Activated T-cell treated with anti-CD3 and anti-CD28 coated beads, Interleukin-2, amount 50 U/mL, for 24 hours (primary cell): Measurements from ENCODE around the gene TNS2.

Source experiments
- DNase-seq: peaks from one replicate; pipeline ENCODE4 v3.0.0-alpha.2; 2020
- H3K27ac Mint-ChIP-seq: 2 replicates; pipeline ENCODE4 v1.8.0; 2020; ENCODE audit warnings: mild to moderate bottlenecking, mixed read lengths
- H3K27me3 Mint-ChIP-seq: 2 replicates; pipeline ENCODE4 v1.8.0; 2020; ENCODE audit warnings: mixed read lengths
- H3K36me3 Mint-ChIP-seq: 2 replicates; pipeline ENCODE4 v1.8.0; 2020; ENCODE audit warnings: low read depth, mixed read lengths
- H3K4me1 Mint-ChIP-seq: 2 replicates; pipeline ENCODE4 v1.8.0; 2020; ENCODE audit warnings: low read depth, mixed read lengths
- H3K4me3 Mint-ChIP-seq: 2 replicates; pipeline ENCODE4 v1.8.0; 2020; ENCODE audit warnings: mild to moderate bottlenecking, moderate library complexity, mixed read lengths
- H3K9me3 Mint-ChIP-seq: 2 replicates; pipeline ENCODE4 v1.8.0; 2020; ENCODE audit warnings: mixed read lengths

TNS2 gene

DNA sequence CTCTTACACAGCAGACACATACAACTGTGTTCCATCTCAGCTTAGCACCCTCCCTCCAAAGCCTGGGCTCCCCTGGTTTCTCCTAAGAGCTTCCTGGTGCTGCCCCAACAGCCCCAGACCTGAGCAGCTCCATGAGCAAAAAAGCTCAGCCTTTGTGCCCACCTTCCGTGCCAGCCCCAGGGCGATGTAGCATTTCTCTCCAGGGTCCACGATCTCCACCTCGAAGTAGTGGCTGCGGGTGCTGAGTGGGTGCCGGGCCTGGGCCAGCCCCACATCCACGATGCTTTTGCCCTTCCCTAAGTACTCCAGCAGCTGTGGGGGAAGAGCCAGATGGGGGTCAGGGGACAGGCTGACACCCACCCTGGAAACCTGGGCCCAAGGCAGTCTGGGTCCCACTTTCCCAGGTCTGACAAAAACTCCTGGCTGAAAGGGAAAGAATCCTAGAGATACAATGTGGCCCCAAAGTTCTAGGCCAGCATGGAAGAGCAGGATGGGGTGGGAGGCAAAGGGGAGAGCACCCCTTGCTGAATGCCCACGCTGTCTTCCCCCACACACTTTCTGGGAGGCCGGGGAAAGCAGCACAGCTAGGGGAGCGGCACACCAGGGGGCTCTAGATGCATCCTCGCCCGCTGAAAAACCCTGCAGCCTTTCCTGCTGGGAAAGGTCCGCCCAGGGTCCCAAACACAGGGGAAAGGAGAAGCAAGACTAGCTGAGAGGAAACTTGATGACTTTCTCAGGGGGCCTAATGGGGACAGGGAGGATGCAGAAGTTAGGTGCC lies 18.3 kb downstream of the TNS2 start:
- Mint-ChIP-seq H3K36me3 (peaks cover 87% of the 10 kb centered on the region), H3K9me3 (no peaks in the 10 kb centered on the region), H3K4me3 (no peak overlapping the region), H3K27me3 (no peaks in the 10 kb centered on the region), H3K4me1 (peaks cover 19% of the 10 kb centered on the region), H3K27ac (peak overlapping the region; percentile 79)
- peak; percentile 17 for DNase-seq

DNA sequence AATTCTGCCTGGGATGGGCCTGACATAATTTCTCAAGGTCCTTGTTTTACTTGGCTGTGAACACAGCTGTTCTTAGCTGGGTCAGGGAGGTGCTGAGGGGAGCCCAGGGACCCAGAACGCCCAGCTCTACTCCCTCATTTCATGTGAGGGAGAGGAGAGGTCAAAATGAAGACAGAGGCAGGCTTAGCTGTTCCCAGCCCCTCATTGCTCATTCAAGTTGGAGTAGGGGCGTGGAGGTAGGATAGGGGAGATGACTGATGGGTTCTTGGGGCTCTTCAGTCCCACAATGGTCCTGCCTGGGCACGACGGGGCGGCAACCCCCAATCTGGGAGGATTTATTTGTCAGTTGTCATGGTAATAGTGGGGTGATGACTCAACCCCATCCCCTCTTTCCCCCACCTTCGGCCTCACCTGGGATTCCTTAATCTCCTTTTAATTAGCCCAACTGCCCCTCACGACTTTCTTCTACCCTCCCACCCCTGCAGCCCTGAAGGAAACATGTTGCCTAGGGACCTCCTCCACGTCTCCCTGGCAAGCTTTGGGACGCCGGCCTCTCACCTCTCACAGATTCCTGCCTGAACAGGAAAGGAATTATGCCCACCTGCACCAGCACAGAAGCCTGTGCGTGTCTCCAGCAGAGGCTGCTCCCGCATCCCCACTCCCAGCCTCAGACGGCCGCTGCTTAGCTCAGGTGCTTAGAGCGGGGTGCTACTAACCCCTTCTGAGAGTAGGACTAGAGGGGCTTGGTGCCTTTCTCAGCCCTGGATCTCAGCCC lies 19.1 kb downstream of the TNS2 start:
- peaks cover 86% of the 10 kb centered on the region for H3K36me3 Mint-ChIP-seq
- no peaks in the 10 kb centered on the region for H3K9me3 Mint-ChIP-seq
- H3K27ac Mint-ChIP-seq, result peak overlapping the region; percentile 79
- H3K27me3 Mint-ChIP-seq, result no peaks in the 10 kb centered on the region
- H3K4me1 Mint-ChIP-seq, result peaks cover 21% of the 10 kb centered on the region
- DNase-seq, result peak; percentile 12
- H3K4me3 Mint-ChIP-seq, result no peak overlapping the region

DNA sequence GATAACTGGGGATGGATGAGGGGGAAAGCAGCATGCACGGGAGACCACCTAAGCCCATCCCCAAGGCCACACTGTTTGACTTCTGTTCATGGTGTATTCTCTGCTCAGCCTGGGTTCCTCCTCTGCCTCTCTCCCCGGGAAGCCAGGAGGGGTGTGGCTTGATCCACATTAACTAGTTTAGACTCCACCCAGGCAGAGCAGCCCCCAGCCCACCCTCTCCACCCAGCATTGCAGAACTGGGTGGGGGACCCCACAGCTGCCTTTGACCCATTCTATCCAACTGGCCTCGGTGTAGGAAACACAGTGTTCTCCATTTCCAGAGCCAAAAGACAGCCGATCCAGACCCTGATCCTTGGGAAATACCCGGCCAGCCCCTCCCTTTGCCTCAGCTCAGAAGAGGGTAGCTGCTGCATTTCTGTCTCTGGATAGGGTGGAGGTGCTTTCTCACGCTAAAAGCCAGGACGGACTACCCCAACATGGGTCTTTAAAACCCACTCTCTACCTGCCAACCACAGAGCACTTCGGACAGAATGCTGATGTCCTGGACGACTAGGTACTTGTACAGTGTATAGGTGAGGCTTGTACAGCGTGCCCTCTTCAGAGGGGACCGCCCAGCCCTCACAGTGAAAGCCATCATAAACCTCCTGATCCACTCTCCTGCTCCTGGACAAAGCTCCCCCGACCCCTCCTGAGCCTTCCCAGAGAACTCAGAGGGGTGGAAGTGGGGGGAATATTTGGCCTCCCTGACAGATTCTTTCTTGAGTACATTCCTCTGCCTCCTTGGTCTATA lies 20.0 kb downstream of the TNS2 start:
- no peak overlapping the region for H3K4me3 Mint-ChIP-seq
- H3K9me3 Mint-ChIP-seq, result no peaks in the 10 kb centered on the region
- peaks cover 88% of the 10 kb centered on the region for H3K36me3 Mint-ChIP-seq

DNA sequence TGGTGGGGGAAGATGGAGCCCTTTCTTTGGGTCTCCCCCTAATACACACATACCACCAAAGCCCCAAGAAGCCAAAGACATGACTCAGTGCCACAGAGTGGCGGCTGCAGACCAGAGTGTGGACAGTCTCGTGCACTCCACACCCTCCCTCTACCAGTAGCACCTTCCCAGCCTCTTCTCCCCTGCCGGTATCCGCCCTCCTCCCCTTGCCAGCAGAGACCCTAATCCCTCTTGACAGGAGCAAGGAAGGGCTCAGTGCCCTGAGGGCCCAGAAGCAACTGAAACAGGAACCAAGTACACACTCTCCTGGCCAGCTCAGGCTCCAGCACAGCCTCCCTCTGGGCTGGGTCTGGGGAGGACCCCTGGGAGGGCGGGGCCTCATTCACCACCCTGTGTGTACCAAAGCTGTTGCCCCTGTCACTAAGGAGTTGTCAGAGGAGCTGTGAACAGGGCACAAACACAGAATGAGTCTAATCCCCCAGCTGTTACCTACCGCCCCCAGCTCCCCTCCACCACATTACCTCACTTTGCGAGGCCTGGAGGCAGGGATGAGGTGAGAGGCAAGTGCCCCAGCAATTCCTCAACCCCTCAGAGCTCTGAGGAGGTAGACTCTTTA lies 21.1 kb downstream of the TNS2 start:
- peak overlapping the region; percentile 47 for H3K27ac Mint-ChIP-seq
- no peaks in the 10 kb centered on the region for H3K27me3 Mint-ChIP-seq
- peaks cover 20% of the 10 kb centered on the region for H3K4me1 Mint-ChIP-seq
- peak; percentile 25 for DNase-seq
- H3K4me3 Mint-ChIP-seq, result no peak overlapping the region
- no peaks in the 10 kb centered on the region for H3K9me3 Mint-ChIP-seq
- peaks cover 88% of the 10 kb centered on the region for H3K36me3 Mint-ChIP-seq

More for the DNA sequence above, 20.0 kb downstream of the TNS2 start:
- no peak for DNase-seq
- no peaks in the 10 kb centered on the region for H3K27me3 Mint-ChIP-seq
- peak overlapping the region; percentile 62 for H3K27ac Mint-ChIP-seq
- peaks cover 22% of the 10 kb centered on the region for H3K4me1 Mint-ChIP-seq

DNA sequence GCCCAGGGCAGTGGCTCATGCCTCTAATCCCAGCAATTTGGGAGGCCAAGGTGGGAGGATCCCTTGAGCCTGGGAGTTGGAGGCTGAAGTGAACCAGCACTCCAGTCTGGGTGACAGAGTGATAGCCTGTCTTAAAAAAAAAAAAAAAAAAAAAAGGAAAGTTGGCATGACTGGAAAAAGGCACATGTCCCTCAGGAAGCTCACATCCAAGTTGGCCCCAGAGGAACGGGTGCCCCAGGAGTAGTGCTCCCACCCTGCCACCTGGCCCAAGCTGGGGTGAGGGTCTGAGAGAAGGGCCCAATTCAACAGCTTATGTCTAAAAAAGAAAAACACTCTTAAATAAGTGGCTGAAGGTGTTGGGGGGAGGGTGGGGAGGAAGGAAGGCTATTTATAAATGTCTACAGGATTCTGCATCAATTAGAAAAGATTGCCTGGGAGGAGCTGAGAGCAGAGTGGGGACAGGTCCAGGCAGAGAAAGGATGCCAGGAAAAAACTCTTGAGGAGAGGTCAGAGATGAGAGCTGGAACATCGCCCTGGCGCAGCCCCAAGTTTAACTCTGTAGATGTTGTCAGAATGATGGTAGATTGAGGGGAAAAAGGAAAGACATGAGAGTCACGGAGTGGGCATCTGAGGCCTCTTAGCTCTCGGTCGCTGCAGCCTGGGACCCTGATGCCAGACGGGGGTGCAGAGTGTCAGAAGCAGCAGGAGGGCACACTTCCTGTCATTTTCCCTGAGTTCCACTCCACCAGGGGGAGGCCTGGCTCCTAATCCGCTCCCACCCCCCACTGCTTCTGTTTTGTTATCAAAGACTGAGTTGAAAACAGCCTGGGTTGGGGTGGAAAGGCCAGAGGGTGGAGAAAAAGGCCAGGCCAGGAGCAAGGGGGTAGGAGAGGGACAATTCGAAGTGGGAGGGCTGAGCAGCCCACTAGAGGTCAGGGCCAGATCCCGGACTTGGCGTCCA lies 22.0 kb downstream of the TNS2 start:
- H3K9me3 Mint-ChIP-seq, result no peaks in the 10 kb centered on the region
- no peak overlapping the region for H3K4me3 Mint-ChIP-seq
- H3K4me1 Mint-ChIP-seq, result peaks cover 21% of the 10 kb centered on the region
- no peaks in the 10 kb centered on the region for H3K27me3 Mint-ChIP-seq
- peaks cover 90% of the 10 kb centered on the region for H3K36me3 Mint-ChIP-seq
- DNase-seq, result no peak
- H3K27ac Mint-ChIP-seq, result peak overlapping the region; percentile 85

DNA sequence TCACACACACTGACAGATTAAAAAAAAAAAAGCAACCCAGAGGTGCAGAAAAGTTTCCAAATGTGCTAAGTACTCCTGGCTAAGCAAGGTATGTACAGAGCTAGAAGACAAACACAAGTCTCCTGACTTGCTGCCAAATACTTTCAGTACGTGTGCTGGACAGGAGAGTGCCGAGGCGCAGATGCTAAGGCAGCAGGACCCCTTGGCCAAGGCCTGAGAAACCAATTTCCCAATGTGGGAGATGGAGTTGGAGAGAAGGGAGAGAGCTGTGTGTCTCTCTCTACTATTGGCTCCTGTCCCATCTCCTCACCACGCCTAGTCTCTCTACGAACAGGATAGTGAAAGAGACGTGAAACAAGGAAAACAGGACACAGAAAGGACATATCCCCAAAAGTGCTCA lies 24.0 kb downstream of the TNS2 start:
- H3K27me3 Mint-ChIP-seq, result no peaks in the 10 kb centered on the region
- H3K27ac Mint-ChIP-seq, result peak overlapping the region; percentile 4
- H3K9me3 Mint-ChIP-seq, result no peaks in the 10 kb centered on the region
- DNase-seq, result no peak
- H3K36me3 Mint-ChIP-seq, result peaks cover 90% of the 10 kb centered on the region
- no peak overlapping the region for H3K4me3 Mint-ChIP-seq
- peaks cover 36% of the 10 kb centered on the region for H3K4me1 Mint-ChIP-seq

DNA sequence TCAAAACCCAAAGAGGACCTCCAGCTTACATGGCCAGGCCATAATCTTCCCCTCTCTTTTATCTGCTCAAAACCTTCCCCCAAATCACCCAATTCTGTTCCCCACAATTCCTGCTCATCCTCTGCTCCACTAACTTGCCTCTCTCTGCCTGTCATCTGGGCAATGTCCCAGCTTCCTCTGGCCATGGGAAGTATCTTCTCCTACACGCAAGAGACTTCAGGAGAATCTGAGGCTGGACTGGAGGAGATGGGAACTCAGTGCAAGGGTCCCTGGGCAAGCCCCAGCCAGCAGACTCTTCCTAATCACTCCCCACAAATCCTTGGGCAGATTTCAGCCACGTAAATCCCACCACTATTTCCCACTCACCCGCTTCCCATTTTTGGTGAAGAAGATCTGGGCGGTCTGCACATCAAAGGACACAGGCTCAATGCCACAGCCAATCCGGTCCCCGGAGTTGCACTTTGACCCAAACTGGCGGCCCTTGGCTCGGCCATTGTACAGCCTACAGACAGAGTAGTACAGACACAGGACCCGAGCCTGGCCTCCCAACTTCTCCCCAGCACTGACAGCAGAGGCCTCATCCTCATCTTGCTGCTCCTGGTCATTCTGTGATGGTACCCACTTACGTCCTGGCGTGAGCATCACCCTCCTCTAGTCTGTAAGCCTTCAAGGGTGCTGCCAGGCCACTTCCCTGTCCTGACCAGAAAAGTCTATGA lies 24.6 kb downstream of the TNS2 start:
- Mint-ChIP-seq H3K36me3 (peaks cover 88% of the 10 kb centered on the region), H3K27ac (peak overlapping the region; percentile 38), H3K9me3 (no peaks in the 10 kb centered on the region), H3K4me1 (peaks cover 36% of the 10 kb centered on the region), H3K4me3 (no peak overlapping the region), H3K27me3 (no peaks in the 10 kb centered on the region)
- peak; percentile 24 for DNase-seq

DNA sequence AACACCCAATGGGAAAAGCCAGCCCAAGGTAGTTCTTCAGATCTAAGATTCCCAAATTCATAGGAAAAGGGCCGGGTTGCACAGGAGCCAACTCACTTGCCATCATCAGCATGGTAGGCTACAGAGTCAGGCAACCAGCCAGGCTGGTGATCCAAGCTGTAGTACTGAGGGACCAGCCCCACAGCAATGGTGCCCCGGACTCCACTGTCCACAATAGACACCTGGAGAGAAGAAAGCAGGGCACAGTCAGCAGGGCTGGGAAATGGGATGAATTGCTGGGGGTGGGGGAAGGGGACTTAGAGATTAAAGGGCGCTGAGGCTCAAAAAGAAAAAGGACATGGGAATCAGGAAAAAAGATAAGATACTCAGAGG lies 25.1 kb downstream of the TNS2 start:
- Mint-ChIP-seq H3K36me3 (peaks cover 82% of the 10 kb centered on the region), H3K4me1 (peaks cover 41% of the 10 kb centered on the region), H3K27ac (no peak overlapping the region), H3K27me3 (no peaks in the 10 kb centered on the region), H3K4me3 (no peak overlapping the region), H3K9me3 (no peaks in the 10 kb centered on the region)
- DNase-seq, result peak; percentile 12

DNA sequence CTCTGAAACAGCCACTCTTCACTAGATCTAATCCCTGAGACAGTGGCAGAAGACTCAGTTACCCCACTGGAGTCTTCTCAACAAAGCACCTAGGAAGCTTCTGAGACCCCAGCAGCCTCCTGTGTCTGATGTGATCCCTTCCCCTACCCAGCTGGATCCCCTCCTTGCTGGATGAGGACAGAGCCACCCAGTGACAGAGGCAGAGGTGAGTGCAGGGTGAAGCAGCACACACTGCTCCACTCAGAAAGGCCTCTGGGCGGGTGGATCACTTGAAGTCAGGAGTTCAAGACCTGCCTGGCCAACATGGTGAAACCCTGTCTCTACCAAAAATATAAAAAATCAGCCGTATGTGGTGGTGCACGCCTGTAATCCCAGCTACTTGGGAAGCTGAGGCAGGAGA lies 26.6 kb downstream of the TNS2 start:
- Mint-ChIP-seq H3K36me3 (peaks cover 67% of the 10 kb centered on the region), H3K27ac (peak overlapping the region; percentile 45), H3K9me3 (no peaks in the 10 kb centered on the region), H3K27me3 (no peaks in the 10 kb centered on the region), H3K4me1 (peaks cover 45% of the 10 kb centered on the region), H3K4me3 (no peak overlapping the region)
- peak; percentile 15 for DNase-seq

DNA sequence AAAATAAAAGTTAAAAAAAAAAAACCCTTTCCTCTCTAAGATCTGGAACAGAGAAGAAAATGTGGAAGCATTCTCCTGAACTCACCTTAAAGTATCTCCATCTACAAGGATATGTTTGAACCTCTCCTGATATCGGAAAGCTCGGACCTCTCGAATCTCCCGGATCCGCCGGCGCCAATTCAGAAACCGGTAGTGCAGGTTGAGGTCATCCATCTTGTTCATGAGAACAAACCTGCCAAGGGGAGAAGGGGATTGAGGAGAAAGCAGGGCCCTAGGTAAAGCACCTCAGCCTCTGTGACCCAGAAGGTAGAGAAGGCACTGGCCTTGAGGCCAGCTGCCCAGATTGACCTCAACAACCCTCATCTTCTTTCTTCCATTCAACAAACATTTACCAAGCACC lies 27.2 kb downstream of the TNS2 start:
- Mint-ChIP-seq H3K4me1 (peaks cover 44% of the 10 kb centered on the region), H3K4me3 (peak overlapping the region; percentile 86), H3K36me3 (peaks cover 63% of the 10 kb centered on the region), H3K9me3 (no peaks in the 10 kb centered on the region), H3K27me3 (no peaks in the 10 kb centered on the region), H3K27ac (peak overlapping the region; percentile 85)
- no peak for DNase-seq

DNA sequence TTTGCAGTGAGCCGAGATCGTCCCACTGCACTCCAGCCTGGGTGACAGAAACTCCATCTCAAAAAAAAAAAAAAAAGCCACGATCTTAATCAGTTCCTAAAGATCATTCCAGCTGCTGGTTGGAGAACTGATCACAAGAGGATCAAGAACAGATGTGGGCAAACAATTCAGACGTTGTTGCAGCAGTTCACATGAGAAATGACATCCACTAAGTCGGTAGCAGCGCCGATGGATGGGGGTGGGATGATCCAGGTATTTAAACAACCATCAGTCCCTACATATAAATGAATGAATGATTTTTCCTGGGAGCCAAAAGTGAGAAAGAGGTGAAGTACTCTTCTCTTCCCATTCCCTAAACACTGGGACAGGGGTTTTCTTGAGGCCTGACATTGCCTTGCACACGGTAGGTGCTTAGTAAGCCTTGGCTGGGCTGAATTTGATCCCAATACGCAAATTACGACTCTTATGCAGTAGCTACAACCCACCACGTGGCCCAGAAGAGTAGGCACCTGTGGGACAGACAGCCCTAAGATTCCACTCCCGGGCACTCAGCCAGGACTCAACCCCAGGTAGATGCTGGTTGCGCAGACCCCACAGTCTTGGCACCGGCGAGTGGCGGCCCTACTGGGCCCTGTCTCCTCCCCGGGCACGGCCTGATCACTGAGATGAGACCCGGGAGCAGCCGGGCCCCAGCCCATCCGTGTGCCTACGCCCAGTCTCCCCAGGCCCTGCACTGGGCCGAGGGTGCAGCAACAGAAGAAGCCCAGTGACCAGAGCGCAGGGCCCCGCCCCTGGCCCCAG lies 28.8 kb downstream of the TNS2 start:
- DNase-seq, result no peak
- peak overlapping the region; percentile 86 for H3K4me3 Mint-ChIP-seq
- no peaks in the 10 kb centered on the region for H3K9me3 Mint-ChIP-seq
- H3K27me3 Mint-ChIP-seq, result no peaks in the 10 kb centered on the region
- peaks cover 47% of the 10 kb centered on the region for H3K4me1 Mint-ChIP-seq
- peaks cover 49% of the 10 kb centered on the region for H3K36me3 Mint-ChIP-seq
- H3K27ac Mint-ChIP-seq, result peak overlapping the region; percentile 85
